HEK293 (cell line): Measurements from ENCODE around the gene NPHP4.

Source experiments
- ZNF184 ChIP-seq: fragments of 450-650 bp; IDR thresholded peaks from 2 replicates; pipeline ENCODE4 v1.5.1; 2018; ENCODE audit warnings: missing biosample characterization, mild to moderate bottlenecking, missing genetic modification characterization
- ZNF37A ChIP-seq: fragments of 450-650 bp; IDR thresholded peaks from 2 replicates; pipeline ENCODE4 v1.5.1; 2018; ENCODE audit warnings: missing biosample characterization, missing genetic modification characterization
- ZNF792 ChIP-seq: fragments of 450-650 bp; formaldehyde crosslinking; IDR thresholded peaks from 2 replicates; pipeline ENCODE4 v1.5.1; 2016; ENCODE audit warnings: missing biosample characterization, missing genetic modification characterization
- ZXDB ChIP-seq: fragments of 450-650 bp; formaldehyde crosslinking; IDR thresholded peaks from 2 replicates; pipeline ENCODE4 v1.5.1; 2016; ENCODE audit warnings: missing biosample characterization, missing genetic modification characterization
- TF ChIP-seq, protein P1 (sequence below): fragments of 450-650 bp; formaldehyde crosslinking; IDR thresholded peaks from 2 replicates; pipeline ENCODE4 v1.5.1; 2016; ENCODE audit warnings: missing biosample characterization, missing genetic modification characterization

DNA sequence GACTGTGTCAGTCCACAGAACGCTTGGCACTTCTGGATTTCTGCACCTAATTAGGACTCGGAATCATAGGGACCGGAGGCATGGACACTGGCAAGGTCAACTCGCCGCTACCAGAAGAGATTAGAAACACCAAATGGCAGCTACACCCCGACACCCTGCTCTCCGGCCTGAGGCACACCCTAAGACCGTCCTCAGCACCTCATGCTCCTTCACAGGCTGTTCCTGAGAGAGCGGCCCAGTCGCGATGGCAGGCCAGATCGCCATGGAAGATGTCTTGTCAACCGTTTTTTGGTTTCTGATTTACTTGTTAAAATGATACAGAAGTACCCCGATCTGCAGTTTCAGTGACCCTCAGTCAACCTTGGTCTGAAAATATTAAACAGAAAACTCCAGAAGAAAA is 46.8 kb downstream of the NPHP4 start:
- TF ChIP-seq ZNF184 (tag by site-specific recombination) (no peak), ZNF37A (tag by site-specific recombination) (no peak), ZNF792 (no peak), ZXDB (no peak)
- TF ChIP-seq, protein P1, sequence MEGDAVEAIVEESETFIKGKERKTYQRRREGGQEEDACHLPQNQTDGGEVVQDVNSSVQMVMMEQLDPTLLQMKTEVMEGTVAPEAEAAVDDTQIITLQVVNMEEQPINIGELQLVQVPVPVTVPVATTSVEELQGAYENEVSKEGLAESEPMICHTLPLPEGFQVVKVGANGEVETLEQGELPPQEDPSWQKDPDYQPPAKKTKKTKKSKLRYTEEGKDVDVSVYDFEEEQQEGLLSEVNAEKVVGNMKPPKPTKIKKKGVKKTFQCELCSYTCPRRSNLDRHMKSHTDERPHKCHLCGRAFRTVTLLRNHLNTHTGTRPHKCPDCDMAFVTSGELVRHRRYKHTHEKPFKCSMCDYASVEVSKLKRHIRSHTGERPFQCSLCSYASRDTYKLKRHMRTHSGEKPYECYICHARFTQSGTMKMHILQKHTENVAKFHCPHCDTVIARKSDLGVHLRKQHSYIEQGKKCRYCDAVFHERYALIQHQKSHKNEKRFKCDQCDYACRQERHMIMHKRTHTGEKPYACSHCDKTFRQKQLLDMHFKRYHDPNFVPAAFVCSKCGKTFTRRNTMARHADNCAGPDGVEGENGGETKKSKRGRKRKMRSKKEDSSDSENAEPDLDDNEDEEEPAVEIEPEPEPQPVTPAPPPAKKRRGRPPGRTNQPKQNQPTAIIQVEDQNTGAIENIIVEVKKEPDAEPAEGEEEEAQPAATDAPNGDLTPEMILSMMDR (tag by site-specific recombination), result no peak
